Neural cell (in vitro differentiated cells): Measurements from ENCODE around the gene POLK. TPM values are rescaled to one million over a fixed set of nuclear protein-coding genes. Genes with fewer than 3 reads are reported as not detected.

Experiments used
- H2AFZ ChIP-seq: fragments of 200-600, 300-800 bp; sonication (generic), shearing (Covaris generic); 2 replicates; pipeline ENCODE4 v1.6.0; 2014; ENCODE audit warnings: low read depth, mild to moderate bottlenecking, antibody characterized with exemption, low read length, moderate library complexity
- H3F3A ChIP-seq: fragments of 200-600 bp; shearing (Covaris generic); 2 replicates; pipeline ENCODE4 v1.6.1; 2016; ENCODE audit warnings: mild to moderate bottlenecking, moderate library complexity, mixed read lengths, antibody characterized with exemption, low read length; ENCODE audit not compliant: insufficient read depth, poor library complexity, severe bottlenecking
- H3K27ac ChIP-seq: fragments of 200-600, 300-800 bp; sonication (generic), shearing (Covaris generic); 2 replicates; pipeline ENCODE4 v1.5.1; 2014; ENCODE audit warnings: mild to moderate bottlenecking, low read length, moderate library complexity
- H3K27me3 ChIP-seq: fragments of 300-800, 200-600 bp; sonication (generic), shearing (Covaris generic); 2 replicates; pipeline ENCODE4 v1.6.0; 2014; ENCODE audit warnings: mild to moderate bottlenecking, low read depth, low read length, moderate library complexity; ENCODE audit not compliant: insufficient read depth
- H3K36me3 ChIP-seq: fragments of 300-800, 200-600 bp; sonication (generic), shearing (Covaris generic); 2 replicates; pipeline ENCODE4 v1.5.1; 2014; ENCODE audit warnings: mild to moderate bottlenecking, antibody characterized with exemption, low read length, moderate library complexity; ENCODE audit not compliant: insufficient read depth
- H3K4me2 ChIP-seq: fragments of 300-800, 200-600 bp; sonication (generic), shearing (Covaris generic); 2 replicates; pipeline ENCODE4 v1.6.0; 2014; ENCODE audit warnings: mild to moderate bottlenecking, low read length
- H3K4me3 ChIP-seq: fragments of 300-800, 200-600 bp; sonication (generic), shearing (Covaris generic); 2 replicates; pipeline ENCODE4 v1.5.1; 2014; ENCODE audit warnings: mild to moderate bottlenecking, low read length, moderate library complexity
- H3K79me2 ChIP-seq: fragments of 200-600 bp; shearing (Covaris generic); replicated peaks from 2 replicates; pipeline ENCODE4 v1.6.0; 2014; ENCODE audit warnings: mild to moderate bottlenecking, low read length, moderate library complexity; ENCODE audit not compliant: insufficient read depth
- H3K9ac ChIP-seq: fragments of 300-800, 200-600 bp; sonication (generic), shearing (Covaris generic); 2 replicates; pipeline ENCODE4 v1.6.1; 2016; ENCODE audit warnings: mild to moderate bottlenecking, low read length, mixed read lengths
- H3K9me2 ChIP-seq: fragments of 200-600 bp; shearing (Covaris generic); 2 replicates; pipeline ENCODE4 v1.6.1; 2016; ENCODE audit warnings: mild to moderate bottlenecking, low read length, mixed read lengths; ENCODE audit not compliant: insufficient read depth
- H3K9me3 ChIP-seq: fragments of 200-600, 300-800 bp; sonication (generic), shearing (Covaris generic); 2 replicates; pipeline ENCODE4 v1.6.1; 2016; ENCODE audit warnings: mild to moderate bottlenecking, mixed run types, low read length, moderate library complexity, mixed read lengths
- H4K20me1 ChIP-seq: fragments of 200-600 bp; shearing (Covaris generic); 2 replicates; pipeline ENCODE4 v1.6.1; 2016; ENCODE audit warnings: mild to moderate bottlenecking, mixed run types; ENCODE audit not compliant: insufficient read depth
- CTCF ChIP-seq: fragments of 450-650 bp; IDR thresholded peaks from 2 replicates; pipeline ENCODE4 v1.5.1; 2014; ENCODE audit warnings: antibody characterized with exemption, mild to moderate bottlenecking, moderate library complexity; ENCODE audit not compliant: poor library complexity, severe bottlenecking
- EP300 ChIP-seq: fragments of 450-650 bp; conservative IDR thresholded peaks from 2 replicates; pipeline ENCODE4 v1.6.1; 2014; ENCODE audit warnings: antibody characterized with exemption, mild to moderate bottlenecking, moderate library complexity; ENCODE audit not compliant: poor library complexity, severe bottlenecking
- EZH2 ChIP-seq: fragments of 200-600, 300-800 bp; shearing (Covaris generic), sonication (generic); IDR thresholded peaks from 2 replicates; pipeline ENCODE4 v1.6.1; 2014; ENCODE audit warnings: antibody characterized with exemption, low read length, borderline replicate concordance, mild to moderate bottlenecking; ENCODE audit not compliant: insufficient read depth, poor library complexity, severe bottlenecking
- MXI1 ChIP-seq: fragments of 450-650 bp; conservative IDR thresholded peaks from 2 replicates; pipeline ENCODE4 v1.6.1; 2014; ENCODE audit warnings: antibody characterized with exemption, mild to moderate bottlenecking; ENCODE audit not compliant: poor library complexity, severe bottlenecking
- POLR2AphosphoS5 ChIP-seq: IDR thresholded peaks from 2 replicates; pipeline ENCODE4 v1.6.1; 2012
- RAD21 ChIP-seq: fragments of 450-650 bp; conservative IDR thresholded peaks from 2 replicates; pipeline ENCODE4 v1.6.1; 2014; ENCODE audit warnings: antibody characterized with exemption, mild to moderate bottlenecking, moderate library complexity
- REST ChIP-seq: IDR thresholded peaks from 2 replicates; pipeline ENCODE4 v1.6.1; 2012; ENCODE audit warnings: borderline replicate concordance
- SMC3 ChIP-seq: fragments of 450-650 bp; conservative IDR thresholded peaks from 2 replicates; pipeline ENCODE4 v1.6.1; 2014; ENCODE audit warnings: antibody characterized with exemption, mild to moderate bottlenecking, moderate library complexity; ENCODE audit not compliant: poor library complexity
- TAF1 ChIP-seq: IDR thresholded peaks from 2 replicates; pipeline ENCODE4 v1.6.1; 2012; ENCODE audit warnings: low read depth
- polyA plus RNA-seq: library from polyadenylated mRNA; depleted of rRNA; stranded (reverse); fragments of >200 nt; gene quantifications from 2 replicates; pipeline ENCODE4 v1.2.3, GENCODE V29; 2014

POLK gene
- polyA plus RNA-seq, 1 donor from 2014 or later: 36.4 TPM

- Histone ChIP-seq H3K4me2 (no peak overlapping the region), H3K79me2 (no peaks in the 10 kb centered on the region), H2AFZ (no peak overlapping the region), H3K4me3 (no peak overlapping the region), H3K36me3 (no peaks in the 10 kb centered on the region), H3K9ac (no peak overlapping the region), H4K20me1 (no peaks in the 10 kb centered on the region), H3K27ac (no peak overlapping the region), H3K9me2 (no peaks in the 10 kb centered on the region), H3K27me3 (no peaks in the 10 kb centered on the region), H3F3A (no peaks in the 10 kb centered on the region), H3K9me3 (no peaks in the 10 kb centered on the region)
- no peak for TF ChIP-seq REST
- no peak for TF ChIP-seq EZH2
- no peak for TF ChIP-seq RAD21
- TF ChIP-seq POLR2AphosphoS5: no peak
- TF ChIP-seq SMC3: no peak
- no peak for TF ChIP-seq CTCF
- TF ChIP-seq TAF1: no peak
- TF ChIP-seq MXI1: no peak
- no peak for TF ChIP-seq EP300
These were observed 56.0 kb downstream of the POLK start for GRCh38 chr5:75567710-75568109.

- Histone ChIP-seq H3K4me3 (no peak overlapping the region), H3K9ac (no peak overlapping the region), H3K4me2 (no peak overlapping the region), H3K9me3 (no peaks in the 10 kb centered on the region), H3K79me2 (no peaks in the 10 kb centered on the region), H3F3A (no peaks in the 10 kb centered on the region), H3K27ac (no peak overlapping the region), H2AFZ (no peak overlapping the region), H3K36me3 (no peaks in the 10 kb centered on the region), H4K20me1 (no peaks in the 10 kb centered on the region), H3K9me2 (no peaks in the 10 kb centered on the region), H3K27me3 (no peaks in the 10 kb centered on the region)
- TF ChIP-seq REST (no peak), MXI1 (no peak), RAD21 (no peak), CTCF (no peak), TAF1 (no peak), EP300 (no peak), POLR2AphosphoS5 (no peak), EZH2 (no peak), SMC3 (no peak)
These were observed 56.5 kb downstream of the POLK start for GRCh38 chr5:75568202-75568601.
